HG03135 (cell line): ENCODE data around the gene HOXA13.

Experiments used
- ATAC-seq: cut with Tn5 transposase; IDR thresholded peaks from one replicate; pipeline ENCODE4 v1.9.1; 2021; ENCODE audit warnings: mild to moderate bottlenecking, moderate library complexity; ENCODE audit not compliant: unreplicated experiment

Gene HOXA13

DNA sequence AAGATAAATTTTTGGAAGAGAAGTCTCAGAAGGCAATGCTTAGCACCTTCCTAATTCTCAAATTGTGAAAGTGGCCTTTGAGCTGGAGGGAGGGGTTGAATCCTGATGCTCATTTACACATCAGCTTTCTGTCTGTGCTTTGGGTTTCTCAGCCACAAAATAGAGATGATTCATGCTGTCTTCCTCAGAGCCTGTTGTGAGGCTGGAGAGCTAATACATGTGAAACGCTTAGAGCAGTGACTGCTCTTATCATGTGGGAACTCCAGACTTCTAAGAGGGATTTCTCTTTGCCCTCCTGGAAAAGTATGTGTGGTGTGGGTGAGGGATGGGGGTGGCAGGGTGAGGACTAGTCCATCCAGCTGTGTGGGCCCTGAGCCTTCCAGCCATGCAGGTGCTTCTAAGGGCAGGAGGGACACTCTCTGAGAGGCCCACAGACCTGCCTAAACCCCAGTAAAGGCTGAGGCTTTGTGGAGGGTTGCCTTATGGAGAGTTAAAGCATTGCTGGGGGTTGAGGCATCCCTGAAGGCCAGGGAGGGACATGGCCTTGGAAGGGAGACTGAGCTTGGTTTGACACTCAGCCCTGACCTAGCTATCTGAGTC lies 37.9 kb upstream of the HOXA13 start:
- ATAC-seq = no peak

DNA sequence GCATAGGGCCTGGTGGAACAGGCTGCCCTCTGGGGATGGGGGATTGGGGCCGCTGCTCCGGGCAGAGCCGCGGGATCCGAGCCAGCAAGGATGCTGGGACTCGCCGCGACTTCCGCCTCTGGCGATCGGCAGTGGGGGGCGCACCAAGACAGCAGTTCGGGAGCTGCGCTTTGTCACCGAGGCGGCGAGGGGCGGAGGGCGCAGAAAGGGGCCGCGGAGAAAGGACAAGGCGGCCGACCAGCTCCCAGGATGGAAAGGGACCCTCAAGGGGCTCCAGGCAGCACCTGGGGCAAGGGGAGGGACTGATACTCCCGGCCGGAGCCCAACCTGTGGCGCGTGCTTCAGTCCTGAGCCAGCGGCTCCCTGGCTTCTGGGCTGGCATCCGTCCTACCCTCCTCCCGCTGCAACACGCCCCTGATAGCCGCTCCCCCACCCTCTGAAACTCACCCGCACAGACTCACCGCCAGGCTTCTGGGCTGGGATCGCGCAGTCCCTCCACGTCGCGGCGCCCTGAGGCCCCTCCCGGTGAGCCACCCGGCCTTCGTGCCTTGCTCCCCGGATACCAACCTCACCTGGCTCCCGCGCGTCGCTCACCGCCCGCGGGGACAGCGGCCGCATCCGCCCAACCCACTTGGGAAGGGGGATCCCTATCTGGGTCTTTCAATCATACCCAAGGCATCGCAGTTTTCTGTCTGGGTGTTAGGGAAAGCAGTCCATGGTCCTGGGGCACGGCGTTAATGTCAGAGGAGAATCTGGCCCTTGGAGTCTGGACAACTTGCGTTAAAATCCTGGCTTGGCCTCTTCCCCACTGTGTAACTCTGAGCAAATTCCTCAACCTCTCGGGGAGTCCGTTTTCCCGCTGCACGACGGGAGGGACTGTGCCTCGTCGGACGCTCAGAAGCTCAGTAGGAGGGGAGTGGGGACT lies 35.8 kb upstream of the HOXA13 start:
- no peak for ATAC-seq

DNA sequence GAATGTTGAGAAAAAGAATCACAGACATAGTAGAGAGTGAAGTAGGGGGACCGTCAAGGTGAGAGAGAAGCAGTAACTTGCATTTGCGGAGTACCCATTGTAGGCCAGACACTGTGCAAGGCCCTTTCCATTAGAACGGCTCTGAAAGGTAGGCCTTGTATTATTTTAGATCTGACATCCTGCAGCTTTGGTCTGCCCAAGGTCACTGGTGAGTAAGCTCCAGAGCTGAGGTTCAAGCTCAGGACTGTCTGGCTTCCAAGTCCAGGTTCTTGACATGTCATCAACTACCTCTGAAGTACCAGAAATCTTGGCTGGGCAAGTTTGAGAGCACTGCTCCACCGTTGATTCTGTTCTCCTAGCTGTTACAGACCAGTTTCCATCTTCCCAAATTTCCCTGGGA lies 29.6 kb upstream of the HOXA13 start:
- no peak for ATAC-seq

DNA sequence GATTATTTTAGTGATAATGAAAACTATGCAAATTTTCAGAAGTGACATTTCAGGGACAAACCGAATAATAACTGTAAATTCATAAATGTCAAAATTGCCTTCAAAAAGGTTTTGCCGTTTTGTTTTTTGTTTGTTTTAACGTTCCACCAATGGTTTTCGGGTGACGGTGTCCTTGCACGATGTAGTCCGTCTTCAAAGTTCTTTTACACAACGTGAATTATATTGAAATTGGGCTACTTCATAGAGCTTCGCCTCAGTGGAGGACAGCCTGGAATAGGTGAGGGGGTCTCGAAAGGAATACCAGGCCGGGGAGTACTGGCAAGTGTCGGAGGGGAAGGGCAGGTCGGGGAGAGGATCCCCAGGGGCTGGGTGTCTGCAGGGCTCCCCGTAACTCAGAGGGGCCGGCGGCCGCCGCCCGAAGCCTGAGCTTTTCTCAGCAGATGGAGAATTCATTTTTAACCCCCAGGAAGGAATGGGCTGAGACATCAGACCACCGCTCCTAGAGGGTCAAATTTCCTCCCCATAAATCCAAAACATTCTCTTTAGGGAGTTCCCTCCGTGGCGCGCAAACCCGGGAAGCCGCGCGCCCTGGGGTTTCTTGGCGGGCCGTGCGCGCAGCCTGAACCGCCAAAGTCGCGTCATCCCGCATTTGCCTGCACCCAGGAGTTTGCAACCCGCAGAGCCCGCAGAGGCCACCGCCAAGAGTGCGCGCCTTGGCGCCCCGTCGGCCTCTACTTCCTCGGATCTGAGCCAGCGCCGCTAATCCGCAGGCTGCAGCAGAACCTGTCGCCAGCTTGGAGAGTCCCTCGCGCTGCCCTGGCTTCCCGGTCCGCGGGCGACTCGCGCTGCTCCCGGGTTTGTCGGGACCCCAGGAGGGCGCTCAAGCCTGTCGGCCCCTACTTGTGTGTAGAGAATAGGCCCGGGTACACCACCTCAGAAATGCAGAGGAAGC lies 25.4 kb upstream of the HOXA13 start:
- ATAC-seq = no peak

DNA sequence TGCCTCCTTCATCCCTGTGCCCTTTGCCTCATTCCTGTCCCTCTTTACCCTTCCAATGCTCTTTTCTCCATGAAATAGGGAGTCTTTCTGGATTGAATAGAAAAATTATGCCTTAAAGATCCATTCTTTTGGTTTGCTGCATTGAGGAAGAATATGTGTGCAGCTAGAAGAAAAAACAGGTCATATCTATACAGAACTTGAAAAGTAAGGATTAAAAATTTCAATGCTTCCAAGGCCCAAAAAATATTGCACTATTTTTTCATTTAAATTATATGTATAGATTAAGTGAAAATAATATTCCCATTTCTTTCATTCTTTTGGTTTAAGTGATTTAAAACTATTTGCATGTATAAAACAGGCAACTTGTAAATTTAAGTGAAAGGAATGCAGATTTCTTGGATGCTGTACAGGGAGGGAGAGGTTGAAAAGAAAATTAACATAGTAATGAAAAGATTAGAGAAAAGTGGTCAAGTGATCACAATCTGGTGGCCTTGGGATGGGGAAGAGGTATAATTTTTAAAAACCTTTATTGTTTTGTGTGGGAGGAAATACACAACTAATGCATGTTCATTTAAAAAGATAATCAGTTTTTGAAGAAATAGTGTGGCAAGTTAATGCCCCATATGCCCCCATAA lies 24.2 kb upstream of the HOXA13 start:
- no peak for ATAC-seq

DNA sequence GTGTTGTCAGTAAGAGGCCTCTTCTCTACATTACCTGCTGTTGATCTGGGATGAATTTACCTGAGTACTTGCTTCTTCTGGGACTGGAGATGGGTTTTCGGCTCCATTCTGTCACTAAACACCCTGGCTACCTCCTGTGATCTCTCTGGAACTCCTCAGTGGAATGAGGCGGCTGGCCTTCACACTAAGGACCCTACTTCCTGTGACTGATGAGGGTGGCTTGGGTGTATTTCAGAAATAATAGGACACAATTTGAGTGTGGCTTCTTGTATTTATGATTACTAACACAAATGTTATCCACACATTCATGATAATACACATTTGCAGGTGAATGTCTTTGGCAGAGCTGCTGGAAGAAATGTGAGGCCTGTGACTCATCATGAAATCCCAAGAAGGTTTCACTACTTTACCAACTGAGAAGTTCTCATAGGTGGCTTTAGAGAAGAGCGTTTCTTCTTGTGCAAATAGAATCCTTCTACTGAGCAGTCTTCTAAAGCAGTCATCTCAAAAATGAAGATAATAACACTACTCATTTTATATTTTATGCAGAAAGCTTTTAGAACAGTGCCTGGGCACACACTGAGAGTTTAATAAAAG lies 21.4 kb upstream of the HOXA13 start:
- ATAC-seq = no peak

DNA sequence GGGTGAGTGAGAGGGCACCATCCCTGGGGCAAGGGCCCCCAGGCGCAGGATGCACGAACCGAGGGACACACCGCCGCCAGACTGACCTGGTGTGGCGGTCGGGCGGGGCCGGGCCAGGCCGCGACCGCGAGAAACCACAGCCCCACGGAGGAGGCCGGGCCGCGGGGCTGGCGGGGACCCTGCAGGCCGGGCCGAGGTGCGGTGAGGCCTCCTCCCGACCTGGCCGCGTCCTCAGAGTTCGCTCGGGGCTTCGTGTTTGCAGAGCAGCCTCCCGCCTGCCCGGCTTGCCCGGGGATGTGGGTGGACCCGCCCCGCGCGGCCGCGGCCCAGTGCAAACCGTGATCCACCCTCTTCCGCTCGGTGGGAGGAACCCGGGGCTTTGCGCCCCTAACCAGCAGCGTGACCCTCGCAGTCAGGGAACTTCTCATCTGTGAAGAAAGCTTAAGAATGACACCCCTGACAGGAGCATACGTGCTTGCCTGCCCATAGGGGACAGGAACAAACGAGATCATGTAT lies 20.6 kb upstream of the HOXA13 start:
- no peak for ATAC-seq

DNA sequence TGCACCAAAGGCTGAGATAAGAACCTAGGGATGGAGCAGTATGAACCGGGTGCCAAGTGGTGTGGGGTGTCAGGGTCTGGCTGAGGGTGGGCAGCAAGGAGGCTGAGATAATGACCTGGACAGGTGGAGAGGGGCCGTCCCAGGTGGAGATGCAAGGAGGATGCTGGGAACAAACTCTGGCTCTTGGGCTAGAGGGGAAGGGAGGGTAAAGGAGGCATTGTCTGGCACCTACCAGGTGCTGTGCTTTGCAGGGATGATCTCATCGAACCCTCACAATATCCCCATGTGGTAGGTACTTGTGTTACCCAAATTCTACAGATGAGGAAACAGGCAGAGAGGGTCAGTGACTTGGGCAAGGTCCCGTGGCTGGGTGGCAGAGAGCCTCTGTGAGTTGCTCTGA lies 19.9 kb upstream of the HOXA13 start:
- ATAC-seq = no peak

DNA sequence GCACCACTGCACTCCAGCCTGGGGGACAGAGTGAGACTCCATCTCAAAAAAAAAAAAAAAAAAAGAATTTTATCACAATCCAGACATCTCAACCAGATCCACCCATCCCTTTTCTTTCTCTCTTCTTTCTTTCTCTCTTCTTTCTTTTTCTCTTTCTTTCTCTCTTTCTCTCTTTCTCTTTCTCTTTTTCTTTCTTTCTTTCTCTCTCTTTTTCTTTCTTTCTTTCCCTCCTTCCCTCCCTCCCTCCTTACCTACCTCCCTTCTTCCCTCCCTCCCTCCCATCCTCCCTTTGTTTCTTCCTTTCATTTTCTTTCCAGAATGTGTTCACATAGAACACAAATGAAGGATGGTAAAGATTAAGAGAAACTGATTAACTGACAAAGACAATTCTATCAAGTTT lies 18.1 kb upstream of the HOXA13 start:
- no peak for ATAC-seq

DNA sequence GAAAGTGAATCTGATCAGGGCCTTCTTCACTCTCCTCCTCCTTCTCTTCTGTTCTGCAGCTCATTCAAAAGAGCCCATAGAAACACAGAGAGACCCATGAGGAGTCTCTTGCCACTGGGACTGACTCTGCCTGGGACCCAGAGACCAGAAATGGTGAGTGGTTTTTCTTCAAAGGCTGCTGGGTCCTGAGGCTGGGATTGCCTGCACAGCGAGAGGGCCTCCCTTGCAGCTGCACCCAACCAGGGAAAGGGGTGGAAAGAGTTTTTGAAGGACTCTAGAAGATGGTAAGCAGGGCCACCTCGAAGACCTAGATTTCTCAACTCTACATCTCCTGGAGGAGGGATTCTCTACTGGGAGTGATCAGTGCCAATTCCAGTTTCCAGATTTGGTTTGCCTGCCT lies 15.5 kb upstream of the HOXA13 start:
- ATAC-seq = no peak

DNA sequence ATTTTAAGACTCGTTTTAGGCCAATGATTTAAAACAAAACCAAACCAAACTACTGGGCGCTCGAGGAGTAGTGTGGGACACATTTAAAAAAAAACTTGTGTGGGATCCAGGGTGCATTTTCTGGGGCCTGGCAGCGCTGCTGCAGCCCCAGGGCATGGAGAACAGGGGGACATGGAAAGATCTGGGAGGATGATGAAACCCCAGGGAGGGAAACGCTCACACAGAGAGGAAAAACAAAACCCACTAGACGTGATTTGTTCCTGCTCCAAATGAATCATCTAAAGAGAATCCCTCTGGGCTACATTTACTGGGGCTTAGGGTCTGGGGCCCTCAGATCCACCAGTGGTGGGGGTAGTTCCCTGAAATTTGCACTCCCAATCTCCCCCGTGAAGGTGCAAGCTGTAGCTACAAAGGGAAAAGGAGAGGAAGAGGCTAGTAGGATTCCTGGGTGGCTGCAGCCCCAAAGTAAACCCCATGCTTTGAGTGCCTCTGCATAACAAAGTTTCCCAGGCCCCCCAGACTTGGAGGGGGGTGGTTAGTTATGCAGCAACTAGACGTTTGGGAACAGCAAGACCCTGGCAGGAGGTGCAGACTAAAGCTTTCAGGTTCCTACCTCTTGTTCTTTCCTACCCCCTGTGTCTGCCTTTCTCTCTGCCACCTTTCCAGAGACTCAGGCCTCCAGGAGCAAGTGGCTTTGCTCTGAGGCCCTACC lies 14.5 kb upstream of the HOXA13 start:
- no peak for ATAC-seq

DNA sequence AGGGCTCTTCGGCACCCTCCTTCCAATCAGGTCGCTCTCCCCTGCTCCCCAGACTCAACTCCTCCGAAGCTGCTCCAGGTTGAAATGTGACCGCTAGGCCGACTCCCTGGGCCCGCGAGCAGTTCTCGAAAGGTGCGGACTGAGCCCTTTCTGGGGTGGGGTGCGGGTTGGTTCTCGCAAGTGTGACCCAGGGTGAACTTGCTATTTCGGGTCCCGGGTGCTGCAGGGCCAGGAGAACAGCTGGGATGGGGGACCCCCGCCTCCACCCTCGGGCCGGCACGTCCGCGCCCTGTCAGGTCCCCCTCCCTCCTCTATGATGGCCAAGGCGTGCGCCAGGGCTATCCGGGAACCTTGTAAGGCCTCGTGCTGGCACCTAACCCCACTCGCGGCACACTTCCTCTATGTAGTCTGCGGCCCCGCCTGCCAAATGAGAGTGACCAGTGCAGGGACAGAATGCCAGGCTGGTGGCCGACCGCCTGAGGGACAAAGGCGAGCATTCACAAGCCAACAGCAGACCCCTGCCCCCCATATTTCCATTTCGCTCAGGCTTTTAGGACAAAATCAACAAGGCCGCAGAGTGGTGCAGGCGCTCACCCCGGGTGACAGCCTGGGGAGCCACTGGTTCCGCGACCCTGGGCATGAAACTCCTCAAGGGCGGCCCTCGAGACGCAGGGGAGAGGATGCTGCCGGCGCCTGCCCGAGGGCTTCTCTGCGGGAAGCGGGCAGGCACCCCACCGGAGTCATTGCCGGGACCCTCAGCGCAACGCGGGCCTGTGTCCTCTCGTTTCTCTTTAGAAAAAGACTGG lies 13.7 kb upstream of the HOXA13 start:
- no peak for ATAC-seq

DNA sequence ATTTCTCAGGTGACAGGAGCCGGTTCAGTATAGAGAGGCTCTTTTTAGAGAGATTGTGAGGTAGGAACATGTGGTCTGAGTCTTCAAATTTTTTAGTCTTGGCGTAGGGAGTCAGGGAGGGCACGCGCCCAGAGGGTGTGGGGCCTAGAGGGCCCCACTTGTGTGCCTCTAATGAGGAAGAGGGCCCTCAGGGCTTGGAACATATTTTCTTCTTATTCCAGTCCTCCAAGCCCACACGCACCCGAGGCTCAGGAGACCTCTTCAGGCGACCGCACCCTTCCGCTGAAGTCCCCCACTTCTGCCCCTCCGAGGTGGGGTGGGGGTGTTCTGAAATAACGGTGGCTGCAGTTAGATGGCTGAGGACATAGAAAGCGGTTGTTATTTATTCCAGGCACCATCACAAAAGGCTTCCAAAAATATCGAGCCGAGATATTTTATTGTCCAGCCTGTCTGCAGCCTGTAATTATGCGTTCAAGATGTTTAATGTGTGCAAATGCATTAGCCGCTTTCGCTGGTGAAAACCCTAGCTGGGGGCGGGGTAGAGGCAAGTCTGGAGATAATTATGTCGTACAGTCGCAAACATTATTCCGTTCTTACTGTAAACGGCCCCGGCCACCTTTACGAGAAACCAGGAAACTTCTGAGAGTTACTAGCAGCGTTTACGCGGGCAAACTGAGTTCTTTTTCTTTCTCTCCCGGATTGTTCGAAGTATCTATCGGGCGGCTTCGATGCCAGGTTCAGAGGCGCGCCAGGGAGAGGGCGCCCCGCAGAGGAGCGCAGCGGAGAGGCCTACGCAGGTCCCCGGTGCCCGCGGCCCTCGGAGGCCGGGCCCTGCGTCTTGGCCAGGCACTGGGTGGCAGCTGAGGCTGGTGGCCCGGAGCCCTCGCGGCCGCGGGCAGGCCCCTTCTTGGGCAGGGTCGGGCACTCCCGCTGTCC lies 12.9 kb upstream of the HOXA13 start:
- no peak for ATAC-seq

DNA sequence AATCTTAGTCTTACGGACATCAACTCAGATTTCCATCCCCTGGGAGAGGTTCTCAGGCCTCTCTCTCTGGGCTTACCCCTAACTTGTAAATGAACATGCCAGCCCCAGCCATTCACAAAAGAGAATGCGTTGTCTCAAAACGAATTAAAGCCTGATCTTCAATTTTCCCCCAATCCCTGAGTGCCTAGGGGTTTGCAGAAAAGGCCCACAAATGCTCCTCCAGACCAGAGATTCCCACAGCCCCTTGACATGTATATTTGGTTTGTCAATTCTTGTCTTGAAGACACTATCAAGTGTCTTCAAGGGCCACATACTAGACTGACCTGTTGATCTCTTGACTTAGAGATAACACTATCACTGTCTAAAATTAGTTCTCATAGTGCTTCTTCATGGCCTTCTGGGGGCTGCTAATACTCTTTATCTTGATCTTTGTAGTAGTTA lies 11.9 kb upstream of the HOXA13 start:
- ATAC-seq = no peak

DNA sequence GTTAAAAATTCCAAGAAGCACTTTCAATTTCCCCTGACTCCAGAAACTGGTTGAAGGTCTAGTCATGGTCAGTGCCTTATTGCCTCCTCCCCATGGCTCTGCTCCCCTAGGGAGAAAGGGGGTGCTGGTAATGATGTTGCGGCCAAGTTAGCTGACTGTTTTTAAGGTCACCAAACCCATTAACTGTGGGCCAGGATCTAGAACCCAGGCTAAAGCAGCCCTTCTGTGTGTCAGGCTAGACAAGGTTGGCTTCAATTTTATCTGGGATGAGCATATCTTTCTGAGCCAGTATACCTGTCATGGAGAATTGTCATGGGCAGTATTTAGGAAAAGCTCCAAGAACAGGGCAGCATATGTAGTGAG lies 11.2 kb upstream of the HOXA13 start:
- ATAC-seq = no peak

DNA sequence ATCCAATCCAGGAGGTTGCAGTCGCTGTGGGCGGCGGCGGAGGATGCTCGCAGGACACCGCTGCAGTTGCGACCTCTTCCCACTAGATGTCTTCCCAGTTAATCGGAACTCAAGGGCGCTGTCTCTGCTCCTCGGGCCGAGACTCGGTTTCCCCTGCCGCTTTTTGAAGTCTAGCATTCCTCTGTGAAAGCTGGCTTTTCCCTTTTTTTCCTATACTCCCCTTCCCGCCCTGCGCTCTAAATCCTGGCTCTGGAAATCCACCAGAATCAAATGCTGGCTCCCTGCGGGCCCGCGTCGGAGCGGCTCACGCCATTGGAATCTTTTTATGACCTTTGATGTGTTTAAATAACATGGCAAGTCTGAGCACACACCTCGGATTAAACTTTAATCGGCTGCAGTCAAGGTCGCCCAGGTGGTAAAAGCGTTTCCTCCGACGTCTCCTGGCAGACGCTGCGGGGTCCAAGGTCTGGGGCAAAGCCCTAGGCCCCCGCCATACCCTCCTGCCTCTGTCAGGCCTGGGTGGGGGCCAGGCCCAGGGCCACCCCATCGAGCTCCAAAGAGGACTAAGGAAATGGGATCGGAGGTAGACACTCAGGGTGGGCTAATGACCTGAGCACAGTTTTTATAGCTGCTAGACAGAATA lies 10.7 kb upstream of the HOXA13 start:
- ATAC-seq = no peak

DNA sequence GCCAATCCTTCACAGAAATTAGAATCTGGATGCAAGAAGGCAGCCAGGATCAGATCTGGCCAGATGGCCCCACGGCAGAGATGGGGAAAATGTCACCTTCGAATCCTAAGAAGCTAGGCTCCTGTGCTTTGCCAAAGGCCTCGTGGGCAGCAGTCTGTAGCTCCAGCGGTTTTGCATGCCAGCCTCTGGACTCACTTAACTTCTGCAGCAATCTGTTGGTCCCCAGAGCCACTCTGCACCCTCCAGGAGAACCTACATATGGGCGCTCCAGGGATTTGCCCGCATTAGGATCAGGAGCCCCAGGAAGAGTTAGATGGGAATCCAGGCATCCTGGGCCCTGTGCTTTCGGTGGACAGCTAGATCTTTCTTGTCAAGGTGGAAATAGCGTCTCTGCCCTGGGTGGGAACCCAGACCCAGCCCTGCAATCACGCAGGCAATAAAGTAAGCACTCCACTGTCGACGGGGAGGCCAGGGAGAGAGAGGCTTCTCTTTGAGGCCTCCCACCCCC lies 10.1 kb upstream of the HOXA13 start:
- no peak for ATAC-seq
